Right ventricle myocardium inferior (tissue), 1 donor: Measurements from ENCODE around the gene DPF1. TPM values are rescaled to one million over a fixed set of nuclear protein-coding genes. Genes with fewer than 3 reads are reported as not detected.
"Not testable (repeated sequence)": the region's sequence is repeated elsewhere in the genome, so short reads cannot be mapped to it uniquely, and the experiment has no call there.

Experiments used
- ATAC-seq: fragments of 200-7000 bp; cut with Tn5 transposase; one replicate; pipeline ENCODE4 v1.9.1; 2020; ENCODE audit warnings: mild to moderate bottlenecking, moderate library complexity
- DNase-seq: peaks from one replicate; pipeline ENCODE4 v3.0.0; 2021; ENCODE audit errors: missing footprints
- intact Hi-C: fragments of 100-400 bp; cut with DNase I; formaldehyde crosslinking; loops from one replicate; pipeline ENCODE4 v1.11.0; 2022
- total RNA-seq: library from RNA; stranded (reverse); fragmentation: NEBNext Ultra II Directional; extraction: Animal tissue kit (Norgen Biotek cat#: 25700); gene quantifications from one replicate; pipeline ENCODE4 v1.2.1, GENCODE V29; 2021
- donor health status: DM: no; HTN: yes; CAD: no; lungs with severe emphysema.

Gene DPF1
- total RNA-seq, 1 donor from 2014 or later: 0.11 TPM

DNA sequence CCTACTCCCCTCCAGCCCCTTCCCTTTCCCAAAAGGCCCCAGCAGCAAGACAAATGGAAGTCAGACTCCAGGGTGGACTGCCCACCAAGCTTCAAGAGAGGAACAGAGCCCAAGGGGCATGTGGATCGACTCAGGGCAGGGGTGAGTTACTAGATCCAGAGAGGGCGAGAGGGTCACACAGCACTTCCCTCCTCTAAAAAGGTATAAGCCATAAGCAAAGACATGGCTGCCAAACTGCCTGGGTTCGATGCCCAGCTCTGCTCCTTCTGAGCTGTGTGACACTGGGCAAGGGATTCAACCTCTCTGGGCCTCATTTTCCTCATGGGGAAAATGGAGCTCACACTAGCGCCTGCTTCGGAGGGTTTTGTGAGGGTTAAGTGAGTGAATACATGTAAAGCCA lies 28.4 kb upstream of the DPF1 start:
- intact Hi-C loops: loop anchor here (5.0 kb wide), 1 partner anchor 65 kb away; the partner anchor contains the start of genes KCNK6 and YIF1B
- no peak for ATAC-seq
- DNase-seq: no peak

DNA sequence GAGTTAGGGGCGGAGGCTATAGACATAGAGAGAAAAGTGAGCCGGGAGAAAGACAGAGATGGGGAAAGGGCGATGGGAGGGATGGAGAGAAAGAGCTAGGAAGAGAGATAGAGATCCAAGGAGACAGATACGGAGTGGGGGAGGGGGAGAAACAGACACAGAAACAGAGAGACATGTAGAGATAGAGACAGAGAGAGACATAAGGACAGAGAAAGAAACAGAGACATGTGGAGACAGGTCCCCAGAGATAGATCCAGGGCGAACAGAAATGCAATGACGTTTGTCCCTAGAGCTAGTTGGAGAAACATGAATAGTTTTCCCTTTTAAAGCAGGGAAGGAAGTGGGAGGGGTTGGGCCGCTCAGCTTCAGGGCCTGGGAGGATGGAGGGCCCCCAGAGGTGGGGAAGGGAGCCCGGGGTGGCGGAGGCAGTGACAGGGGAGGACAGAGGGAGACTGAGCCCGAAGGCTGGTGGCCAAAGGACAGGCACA lies 27.6 kb upstream of the DPF1 start:
- intact Hi-C loops: loop anchor here (5.0 kb wide), 1 partner anchor 66 kb away; the partner anchor contains the start of genes KCNK6 and YIF1B

DNA sequence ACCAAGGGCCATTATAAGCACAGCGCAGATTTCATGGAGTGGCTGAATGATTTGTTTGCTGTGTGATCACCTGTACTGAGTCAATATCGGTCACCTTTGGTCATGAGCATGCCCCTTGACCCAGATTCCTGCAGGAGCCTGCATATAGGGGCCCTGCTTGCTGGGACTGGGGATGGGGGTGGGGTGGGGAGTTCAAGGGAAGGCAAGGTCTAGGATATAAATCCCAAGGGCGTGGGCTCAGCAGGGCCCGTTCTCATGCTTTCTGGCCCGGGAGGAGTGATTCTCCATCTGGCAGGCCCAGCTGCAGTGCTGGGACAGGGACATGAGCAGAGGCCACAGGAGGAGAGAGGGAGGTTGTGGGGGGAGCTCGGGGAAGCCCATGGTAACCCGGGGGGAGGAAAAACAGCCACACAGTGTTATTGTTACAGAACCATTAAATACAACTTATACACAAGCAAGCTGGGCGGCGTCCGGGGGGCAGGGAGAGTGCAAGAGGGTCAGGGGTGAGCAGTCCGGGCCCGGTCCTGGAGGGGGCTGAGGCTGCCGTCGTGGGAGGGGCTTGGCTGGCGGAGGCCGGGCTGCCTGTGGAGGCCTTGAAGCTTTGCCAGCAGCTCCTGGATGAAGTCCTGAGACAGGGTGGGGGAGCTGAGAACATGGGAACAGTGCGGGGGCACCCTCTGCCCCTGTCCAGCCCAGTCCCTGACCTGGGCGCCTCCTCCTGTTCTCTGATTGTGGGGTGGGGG lies 27.0 kb upstream of the DPF1 start:
- intact Hi-C loops: loop anchor here (5.0 kb wide), 1 partner anchor 66 kb away; the partner anchor contains the start of genes KCNK6 and YIF1B

More for the DNA sequence above, 27.6 kb upstream of the DPF1 start:
- DNase-seq (peak; percentile 77), ATAC-seq (peak; percentile 49)

DNA sequence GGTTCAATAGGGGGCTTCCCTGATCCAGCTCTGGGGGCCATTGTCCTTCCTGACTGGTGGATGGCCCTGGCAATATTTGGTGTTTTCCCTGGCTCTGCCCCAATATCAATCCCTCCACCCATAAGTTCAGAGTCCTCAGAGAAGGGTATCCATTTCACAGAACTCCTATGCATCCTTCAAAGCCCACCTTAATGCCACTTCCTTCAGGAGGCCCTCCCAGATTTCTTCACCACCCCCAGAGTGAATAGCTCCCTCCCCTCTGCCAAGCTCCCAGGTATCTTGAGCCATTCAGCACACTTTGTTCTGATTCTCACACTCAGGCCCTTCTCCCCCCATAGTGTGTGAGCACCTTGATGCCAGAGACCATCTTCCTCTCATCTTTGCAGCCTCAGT lies 26.4 kb upstream of the DPF1 start:
- DNase-seq (no peak), ATAC-seq (no peak)
- intact Hi-C loops: loop anchor here (5.0 kb wide), 1 partner anchor 67 kb away; the partner anchor contains the start of genes KCNK6 and YIF1B

More for the DNA sequence above, 27.0 kb upstream of the DPF1 start:
- DNase-seq (peak; percentile 89), ATAC-seq (peak; percentile 64)

DNA sequence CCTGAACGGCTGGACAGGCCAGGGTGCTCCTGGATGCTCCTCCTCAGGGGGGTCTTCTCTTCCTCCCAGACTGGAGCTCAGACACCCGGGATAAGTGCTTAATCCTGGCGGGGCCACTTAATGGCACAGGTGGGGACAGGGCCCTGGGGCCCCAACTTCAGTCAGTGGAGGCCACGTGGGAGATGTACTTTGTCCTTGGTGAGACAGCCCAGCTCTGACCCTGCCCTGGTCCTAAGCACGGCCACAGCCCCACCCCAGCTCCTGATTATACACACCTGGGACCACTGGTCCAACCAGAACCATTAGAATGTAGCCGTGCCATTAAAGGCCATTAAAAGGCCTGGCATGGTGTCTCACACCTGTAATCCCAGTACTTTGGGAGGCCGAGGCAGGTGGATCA lies 24.4 kb upstream of the DPF1 start:
- intact Hi-C loops: no loop called here
- ATAC-seq: no peak
- no peak for DNase-seq

DNA sequence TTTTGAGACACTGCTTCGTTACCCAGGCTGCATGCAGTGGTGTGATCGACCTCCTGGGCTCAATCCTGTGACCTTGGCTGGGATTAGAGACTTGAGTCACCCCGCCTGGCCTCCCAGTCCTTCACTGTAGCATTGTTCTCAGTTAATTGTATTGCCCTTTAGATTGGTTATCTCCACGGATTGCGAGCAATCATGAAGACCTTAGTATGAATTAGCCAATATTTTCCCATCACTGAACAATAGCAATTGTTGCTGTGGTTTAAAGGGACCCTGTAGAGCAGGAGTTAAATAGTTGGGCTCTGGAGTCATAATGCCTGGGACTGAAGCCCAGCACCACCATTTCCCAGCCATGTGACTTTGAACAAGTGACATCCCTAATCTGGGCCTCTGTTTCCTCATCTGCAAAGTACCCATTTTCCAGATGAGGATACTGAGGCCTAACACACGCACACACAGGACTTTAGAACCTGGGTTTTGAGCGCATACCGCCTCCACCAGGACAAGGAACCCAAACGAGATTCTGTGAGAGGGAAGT lies 23.8 kb upstream of the DPF1 start:
- ATAC-seq (no peak), DNase-seq (no peak)
- intact Hi-C loops: no loop called here

DNA sequence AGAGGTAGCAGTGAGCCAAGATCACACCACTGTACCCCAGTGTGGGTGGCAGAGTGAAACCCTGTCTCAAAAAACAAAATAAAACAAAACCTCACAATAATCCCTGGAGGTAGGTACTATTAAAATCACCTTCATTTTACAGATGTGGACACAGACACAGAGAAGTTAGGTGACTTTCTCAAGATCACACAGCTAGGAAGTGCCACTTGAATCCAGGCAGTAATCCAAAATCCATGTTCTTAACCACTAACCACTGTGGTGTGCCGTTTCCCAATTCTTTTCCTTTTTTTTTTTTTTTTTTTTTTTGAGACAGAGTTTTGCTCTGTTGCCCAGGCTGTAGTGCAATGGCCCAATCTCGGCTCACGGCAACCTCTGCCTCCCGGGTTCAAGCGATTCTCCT lies 23.1 kb upstream of the DPF1 start:
- no peak for ATAC-seq
- intact Hi-C loops: no loop called here

DNA sequence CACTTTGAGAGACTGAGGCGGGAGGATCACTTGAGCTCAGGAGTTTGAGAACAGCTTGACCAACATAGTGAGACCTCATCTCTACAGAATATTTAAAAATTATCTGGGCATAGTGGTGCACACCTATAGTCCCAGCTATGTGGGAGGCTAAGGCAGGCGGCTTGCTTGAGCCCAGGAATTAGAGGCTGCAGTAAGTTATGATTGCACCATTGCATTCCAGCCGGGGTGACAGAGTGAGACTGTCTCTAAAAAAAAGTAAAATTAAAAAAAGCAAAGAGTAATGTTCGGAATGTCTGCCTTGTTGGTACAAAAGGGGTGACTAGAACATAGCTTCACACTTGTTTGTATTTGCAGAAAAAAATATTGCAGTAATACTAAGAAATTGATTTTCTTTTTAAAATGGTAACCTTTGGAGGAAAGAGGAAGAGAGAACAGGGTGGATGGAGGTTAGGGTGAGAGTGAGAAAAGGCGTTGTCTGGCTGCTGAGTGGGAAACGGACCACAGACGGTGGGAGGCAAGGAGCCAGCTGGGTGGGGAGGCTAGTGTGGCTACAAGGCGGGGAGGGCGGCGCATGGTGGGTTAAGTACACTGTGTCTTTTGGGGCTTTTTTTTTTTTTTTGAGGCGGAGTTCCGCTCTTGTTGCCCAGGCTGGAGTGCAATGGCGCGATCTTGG lies 21.9 kb upstream of the DPF1 start:
- ATAC-seq (no peak), DNase-seq (no peak)
- intact Hi-C loops: no loop called here

More for the DNA sequence above, 23.1 kb upstream of the DPF1 start:
- no peak for DNase-seq

DNA sequence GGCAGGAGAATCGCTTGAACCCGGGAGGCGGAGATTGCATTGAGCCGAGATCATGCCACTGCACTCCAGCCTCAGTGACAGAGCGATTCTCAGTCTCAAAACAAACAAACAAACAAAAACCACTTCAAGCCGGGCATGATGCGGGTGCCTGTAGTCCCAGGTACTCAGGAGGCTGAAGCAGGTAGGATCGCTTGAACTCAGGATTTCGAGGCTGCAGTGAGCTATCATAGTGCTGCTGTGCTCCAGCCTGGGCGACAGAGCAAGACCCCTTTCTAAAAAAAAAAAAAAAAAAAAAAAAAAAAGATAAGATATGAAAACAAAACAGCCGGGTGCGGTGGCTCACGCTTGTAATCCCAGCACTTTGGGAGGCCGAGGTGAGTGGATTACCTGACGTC lies 19.3 kb upstream of the DPF1 start:
- ATAC-seq (no peak), DNase-seq (no peak)
- intact Hi-C loops: no loop called here

DNA sequence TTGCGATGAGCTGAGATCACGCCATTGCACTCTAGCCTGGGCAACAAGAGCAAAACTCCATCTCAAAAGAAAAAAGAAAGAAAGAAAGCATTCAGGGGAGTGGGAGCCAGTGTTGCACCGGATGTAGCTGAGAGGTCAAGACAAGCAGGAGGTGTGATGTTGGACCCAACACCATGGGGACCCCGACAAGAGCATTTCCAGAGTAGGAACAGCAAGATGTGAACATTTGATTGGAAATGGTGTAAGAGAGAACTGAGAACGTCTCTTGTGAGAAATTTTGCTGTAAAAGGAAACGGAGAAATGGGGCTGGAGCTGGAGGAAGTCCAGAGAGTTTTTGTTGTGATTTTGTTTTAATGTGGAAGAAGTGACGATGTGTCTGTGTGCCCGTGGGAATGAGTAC lies 15.8 kb upstream of the DPF1 start:
- intact Hi-C loops: no loop called here
- no peak for DNase-seq
- ATAC-seq: no peak

DNA sequence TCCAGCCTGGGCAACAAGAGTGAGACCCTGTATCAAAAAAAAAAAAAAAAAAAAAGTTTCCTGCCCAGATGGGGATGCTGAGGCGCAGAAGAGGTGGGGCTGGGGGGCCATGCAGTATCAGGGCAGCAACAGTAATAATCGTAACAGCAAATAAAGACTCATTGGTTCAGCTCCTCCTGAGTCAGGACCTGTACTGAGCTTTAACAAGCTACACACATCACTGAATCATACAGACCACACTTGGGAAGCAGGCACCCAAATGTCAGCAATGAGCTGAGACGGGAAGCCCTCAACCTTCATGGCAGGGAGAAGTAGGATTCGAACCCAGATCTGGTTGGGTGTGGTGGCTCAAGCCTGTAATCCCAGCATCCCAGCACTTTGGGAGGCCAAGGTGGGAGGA lies 10.6 kb upstream of the DPF1 start:
- intact Hi-C loops: loop anchor here (5.0 kb wide), 2 partner anchors 92 to 332 kb away; no protein-coding TSS in a partner anchor
- no peak for ATAC-seq

DNA sequence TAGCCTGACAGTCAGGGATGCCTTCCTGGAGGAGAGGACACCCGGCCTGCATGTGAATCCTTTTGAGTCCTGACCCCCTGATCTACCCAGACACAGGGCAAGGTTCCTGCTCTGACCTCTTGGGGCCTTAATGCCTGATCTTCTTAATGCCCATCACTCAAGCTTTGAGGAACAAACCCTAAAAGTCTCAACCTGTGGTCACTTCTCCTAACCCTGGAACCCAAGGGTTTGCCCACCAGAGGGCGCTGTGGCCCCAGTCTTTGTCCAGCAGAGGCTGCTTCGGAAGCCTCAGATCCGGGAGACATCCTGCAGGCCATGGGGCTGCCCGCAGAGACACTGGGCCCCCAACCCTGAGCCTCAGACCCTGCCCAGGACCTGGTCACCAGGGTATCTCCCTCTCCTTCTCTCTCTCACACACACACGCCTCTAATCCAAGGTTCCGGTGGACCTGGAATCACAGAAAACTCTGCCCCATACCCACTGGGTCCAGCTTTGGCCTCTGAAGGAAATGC lies 9.8 kb upstream of the DPF1 start:
- ATAC-seq: peak; percentile 32
- peak; percentile 92 for DNase-seq
- intact Hi-C loops: loop anchor here (5.0 kb wide), 2 partner anchors 91 to 331 kb away; no protein-coding TSS in a partner anchor

More for the DNA sequence above, 10.6 kb upstream of the DPF1 start:
- DNase-seq: no peak

DNA sequence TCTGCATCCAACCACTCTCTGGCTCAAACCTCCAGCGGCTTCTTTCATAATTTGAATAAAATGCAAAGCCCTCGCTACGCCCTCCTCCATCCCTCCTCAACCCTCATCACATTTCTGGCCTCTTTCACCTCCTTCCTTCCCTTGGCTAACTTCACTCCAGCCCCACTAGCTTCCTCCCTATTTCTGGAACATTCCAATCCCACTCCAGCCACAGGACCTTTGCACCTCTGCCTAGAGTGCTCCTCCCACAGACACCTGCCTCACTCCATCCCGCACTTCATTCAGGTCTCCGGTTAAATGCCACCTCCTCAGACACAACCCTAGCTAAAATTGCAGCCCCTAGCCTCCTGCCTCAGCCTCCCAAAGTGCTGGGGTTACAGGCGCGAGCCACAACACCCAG lies 7.9 kb upstream of the DPF1 start:
- intact Hi-C loops: loop anchor here (5.0 kb wide), 2 partner anchors 90 to 330 kb away; no protein-coding TSS in a partner anchor
- DNase-seq (peak; percentile 20), ATAC-seq (no peak)

DNA sequence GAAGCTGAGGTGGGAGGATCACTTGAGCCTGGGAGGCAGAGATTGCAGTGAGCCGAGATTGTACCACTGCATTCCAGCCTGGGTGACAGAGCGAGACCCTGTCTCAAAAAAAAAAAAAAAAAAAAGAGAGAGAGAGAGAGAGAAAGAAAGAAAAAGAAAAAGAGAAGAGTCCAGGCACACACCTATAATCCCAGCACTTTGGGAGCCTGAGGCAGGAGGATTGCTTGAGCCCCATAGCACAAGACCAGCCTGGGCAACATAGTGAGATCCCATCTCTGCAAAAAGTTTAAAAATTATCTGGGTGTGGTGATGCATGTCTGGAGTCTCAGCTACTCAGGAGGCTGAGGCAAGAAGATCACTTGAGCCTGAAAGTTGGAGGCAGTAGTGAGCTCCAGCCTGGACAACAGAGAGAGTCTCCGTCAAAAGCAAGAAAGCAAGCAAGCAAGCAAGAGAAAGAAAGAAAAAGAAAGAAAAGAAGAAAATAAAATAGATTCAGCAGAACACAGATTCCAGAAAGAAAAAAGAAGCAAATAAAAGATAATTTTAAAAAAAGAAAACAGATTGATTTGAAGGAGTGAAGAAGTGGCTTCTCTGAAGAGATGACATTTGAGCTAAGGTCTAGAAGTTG lies 6.6 kb upstream of the DPF1 start:
- not testable (repeated sequence) for ATAC-seq, DNase-seq
- intact Hi-C loops: loop anchor here (5.0 kb wide), 2 partner anchors 88 to 328 kb away; no protein-coding TSS in a partner anchor

DNA sequence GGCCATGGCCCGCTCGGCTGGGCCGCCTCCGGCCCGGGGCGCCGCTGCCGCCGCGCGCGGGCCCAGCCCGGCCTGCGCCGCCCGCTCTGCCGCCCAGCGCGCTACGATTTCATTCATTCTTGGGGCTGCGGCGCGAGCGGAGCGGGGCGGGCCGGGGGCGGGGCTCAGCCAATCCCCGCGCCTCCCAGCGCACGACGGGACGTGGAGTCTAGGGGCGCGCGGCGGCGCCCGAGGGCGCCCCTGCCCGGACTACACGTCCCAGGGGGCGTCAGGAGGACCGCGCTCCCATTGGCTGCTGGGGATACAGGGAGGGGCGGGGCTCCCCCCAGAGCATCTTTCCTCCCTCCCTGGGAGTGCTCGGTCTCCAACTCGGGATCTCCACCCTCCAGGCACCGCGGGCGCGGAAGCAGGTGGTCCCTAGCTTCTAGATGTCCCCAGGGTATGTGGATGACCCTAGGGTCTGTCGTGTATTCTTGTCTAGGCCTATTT lies 5.6 kb upstream of the DPF1 start:
- peak; percentile 75 for DNase-seq
- ATAC-seq: peak; percentile 84
- intact Hi-C loops: loop anchor here (5.0 kb wide), 2 partner anchors 87 to 327 kb away; no protein-coding TSS in a partner anchor

DNA sequence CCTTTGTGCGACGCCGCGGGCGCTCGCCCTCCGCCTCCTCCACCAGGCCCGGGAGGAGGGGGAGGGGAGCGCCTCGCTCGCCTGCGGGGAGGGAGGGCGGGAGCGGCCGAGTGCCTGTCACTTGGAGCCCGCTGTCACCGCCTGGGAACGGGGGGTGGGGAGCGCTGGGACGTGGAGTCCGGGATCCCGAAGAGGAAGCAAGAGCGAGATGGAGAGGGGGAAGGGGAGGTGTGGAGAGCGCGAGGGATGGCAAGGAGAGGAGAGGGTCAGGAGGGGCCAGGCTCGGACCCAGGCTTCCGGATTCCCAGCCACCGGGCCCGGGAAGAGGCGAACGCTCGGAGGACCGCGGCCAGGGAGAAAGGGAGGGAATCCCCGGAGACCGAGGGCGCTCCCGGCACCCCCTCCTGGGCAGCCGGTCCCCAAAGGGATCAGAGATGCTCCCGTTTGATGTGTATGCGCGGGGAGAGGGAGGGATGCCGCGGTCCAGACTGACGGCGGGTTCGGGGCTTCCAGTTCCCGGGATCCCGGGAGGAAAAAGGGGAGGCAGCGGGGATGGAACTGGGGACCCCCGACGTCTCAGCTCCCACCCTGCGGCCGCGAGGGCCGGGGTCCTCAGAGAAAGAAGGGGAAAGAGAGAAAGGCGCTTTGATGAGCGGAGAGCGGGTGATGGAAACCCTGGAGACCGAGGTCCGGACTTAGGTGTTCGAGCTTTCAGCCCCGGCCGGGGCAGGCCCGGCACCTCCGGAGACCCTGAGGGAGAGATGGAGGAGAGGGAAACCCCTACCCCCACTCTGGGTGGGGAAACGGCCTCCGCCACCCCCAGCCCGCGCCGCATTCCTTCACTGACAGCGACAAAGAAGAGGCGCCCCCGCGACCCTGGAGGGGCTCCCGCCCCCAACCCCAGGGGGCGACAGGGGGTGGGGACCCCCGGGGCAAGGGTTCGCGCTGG lies 4.7 kb upstream of the DPF1 start:
- intact Hi-C loops: no loop called here
- no peak for ATAC-seq
- peak; percentile 45 for DNase-seq

DNA sequence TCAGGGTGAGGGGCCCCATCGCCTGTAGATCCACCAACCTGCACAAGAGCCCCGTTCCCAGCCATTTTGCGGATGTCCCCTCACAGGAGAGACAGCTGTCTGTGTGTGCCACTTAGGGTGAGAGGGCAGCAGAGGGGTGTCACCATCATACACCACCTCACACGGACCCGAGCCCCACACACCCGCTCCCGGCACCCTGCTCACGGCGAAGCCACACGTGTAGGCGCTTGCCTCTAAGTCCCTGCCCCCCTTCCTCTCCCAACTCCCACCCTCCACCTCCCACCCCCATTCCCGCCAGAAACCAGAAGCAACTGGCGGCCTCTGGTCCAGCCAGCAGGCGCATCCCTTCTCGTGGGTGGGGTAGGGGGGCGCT lies 4.0 kb upstream of the DPF1 start:
- ATAC-seq (no peak), DNase-seq (peak; percentile 35)
- intact Hi-C loops: no loop called here
